Measurements from ENCODE around the gene NBPF6.
"Not testable (repeated sequence)": the region's sequence is repeated elsewhere in the genome, so short reads cannot be mapped to it uniquely, and the experiment has no call there.

The NBPF6 gene

DNA sequence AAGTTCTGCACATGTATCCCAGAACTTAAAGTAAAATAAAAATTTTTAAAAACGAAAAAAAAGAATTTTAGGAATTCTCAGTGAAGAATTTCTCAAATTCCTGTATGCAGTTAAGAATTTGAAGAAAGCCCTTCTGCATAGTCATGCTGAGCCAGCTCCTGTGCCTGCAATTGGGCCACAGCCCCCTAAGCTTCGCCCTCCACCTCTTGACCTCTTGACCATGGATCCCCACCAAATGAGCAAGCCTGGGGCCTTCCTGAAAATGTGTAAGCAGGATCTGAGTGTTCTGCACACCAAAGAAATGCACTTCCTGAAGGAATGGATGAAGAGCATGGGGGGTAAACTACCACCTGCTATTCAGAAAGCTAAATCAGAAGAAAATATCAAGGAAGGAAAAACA, 52.0 kb downstream of the NBPF6 start:
- DNase-seq (ENCODE audit: low read depth), result no peak

- no peak for DNase-seq (ENCODE audit: low read depth)
These were observed 52.5 kb downstream of the NBPF6 start for GRCh38 chr1:108502624-108503023.

DNA sequence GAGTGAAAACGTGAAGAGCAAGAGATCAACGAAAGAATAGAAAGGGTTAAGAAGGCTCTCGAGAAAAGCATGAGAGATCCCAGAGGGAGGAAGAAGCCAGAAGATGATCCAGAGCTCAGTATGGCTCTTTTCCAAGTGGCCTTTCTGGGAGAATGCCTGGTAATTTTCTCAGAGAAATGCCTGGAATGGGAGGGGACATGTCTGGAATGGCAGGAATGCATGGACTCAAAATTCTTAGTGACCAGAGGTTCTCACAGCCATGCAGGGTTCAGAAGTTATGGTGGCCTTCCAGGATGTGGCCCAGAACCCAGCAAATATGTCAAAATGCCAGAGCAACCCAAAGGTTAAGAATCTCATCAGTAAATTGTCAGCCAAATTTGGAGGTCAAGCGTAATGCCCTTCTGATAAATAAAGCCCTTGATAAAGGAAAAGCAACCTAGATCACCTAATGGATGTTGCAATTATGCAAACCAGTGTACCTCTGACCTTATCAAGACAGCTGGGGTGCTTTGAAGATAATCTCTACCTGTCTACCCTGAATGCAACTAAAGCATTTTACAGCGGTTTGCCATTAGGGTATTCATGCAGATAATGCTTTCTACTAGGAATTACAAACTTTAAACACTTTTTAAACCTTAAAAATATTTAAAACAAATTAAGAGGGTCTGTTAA, 53.1 kb downstream of the NBPF6 start:
- no peak for DNase-seq (ENCODE audit: low read depth)

- DNase-seq (ENCODE audit: low read depth), result no peak
These were observed 54.3 kb downstream of the NBPF6 start for GRCh38 chr1:108504447-108504846.

GRCh38 chr1:108505763-108506070, 55.6 kb downstream of the NBPF6 start:
- DNase-seq (ENCODE audit: low read depth), result no peak

- no peak for DNase-seq (ENCODE audit: low read depth)
These were observed 61.6 kb downstream of the NBPF6 start for GRCh38 chr1:108511764-108512163.

GRCh38 chr1:108512239-108513043, 62.3 kb downstream of the NBPF6 start:
- DNase-seq (ENCODE audit: low read depth), result no peak

- no peak for DNase-seq (ENCODE audit: low read depth)
These were observed 62.9 kb downstream of the NBPF6 start for GRCh38 chr1:108513044-108513415.

- not testable (repeated sequence) for DNase-seq (ENCODE audit: low read depth)
These were observed 63.8 kb downstream of the NBPF6 start for GRCh38 chr1:108513914-108514313.

DNA sequence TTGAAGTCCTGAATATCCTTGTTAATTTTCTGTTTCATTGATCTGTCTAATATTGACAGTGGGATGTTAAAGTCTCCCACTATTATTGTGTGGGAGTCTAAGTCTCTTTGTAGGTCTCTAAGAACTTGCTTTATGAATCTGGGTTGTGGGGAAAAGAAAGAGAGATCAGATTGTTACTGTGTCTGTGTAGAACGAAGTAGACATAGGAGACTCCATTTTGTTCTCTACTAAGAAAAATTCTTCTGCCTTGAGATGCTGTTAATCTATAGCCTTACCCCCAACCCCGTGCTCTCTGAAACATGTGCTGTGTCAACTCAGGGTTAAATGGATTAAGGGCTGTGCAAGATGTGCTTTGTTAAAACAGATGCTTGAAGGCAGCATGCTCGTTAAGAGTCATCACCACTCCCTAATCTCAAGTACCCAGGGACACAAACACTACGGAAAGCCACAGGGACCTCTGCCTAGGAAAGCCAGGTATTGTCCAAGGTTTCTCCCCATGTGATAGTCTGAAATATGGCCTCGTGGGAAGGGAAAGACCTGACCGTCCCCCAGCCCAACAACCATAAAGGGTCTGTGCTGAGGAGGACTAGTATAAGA, 67.3 kb downstream of the NBPF6 start:
- not testable (repeated sequence) for DNase-seq (ENCODE audit: low read depth)
